GM21576 (cell line): ENCODE measurements around the gene MICAL2.
A peak's percentile ranks its signal among the peaks of the same experiment; 100 is the strongest.

Source experiments
- ATAC-seq: cut with Tn5 transposase; IDR thresholded peaks from one replicate; pipeline ENCODE4 v1.9.1; 2021; ENCODE audit warnings: mild to moderate bottlenecking, moderate library complexity; ENCODE audit not compliant: unreplicated experiment

The MICAL2 gene

DNA sequence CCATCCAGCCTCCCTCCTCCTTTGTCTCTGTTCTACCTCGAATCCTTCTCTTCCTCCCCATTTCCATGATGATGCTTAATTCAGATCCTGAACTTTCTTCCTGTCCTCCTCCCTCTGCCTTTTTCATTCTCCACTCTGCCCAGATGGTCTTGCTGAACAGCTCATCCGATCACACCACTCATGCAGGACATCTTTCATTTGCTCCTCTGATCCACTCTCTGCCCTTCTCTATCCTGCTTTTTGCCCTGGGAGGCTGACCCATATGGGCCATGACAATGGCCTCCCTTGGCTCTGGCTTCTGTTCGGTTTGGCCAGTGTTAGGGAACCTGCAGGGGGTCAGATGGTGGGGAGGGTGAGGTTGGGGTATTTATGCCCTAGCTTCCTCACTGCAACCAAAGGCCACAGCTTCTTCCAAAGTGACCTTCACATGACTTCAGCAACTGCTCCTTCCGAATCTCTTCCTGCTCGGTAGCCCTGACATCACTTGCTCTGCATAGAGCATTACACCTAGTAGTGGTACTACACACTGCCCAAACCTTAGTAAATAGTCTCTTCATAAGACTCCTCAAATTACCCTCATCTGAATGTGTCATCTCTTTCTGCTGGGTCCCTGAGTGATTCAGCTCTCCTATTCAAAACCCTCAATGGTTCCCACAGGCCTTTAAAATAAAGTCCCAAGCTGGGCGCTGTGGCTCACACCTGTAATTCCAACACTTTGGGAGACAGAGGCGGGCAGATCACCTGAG is 32.7 kb upstream of the MICAL2 start:
- no peak for ATAC-seq

DNA sequence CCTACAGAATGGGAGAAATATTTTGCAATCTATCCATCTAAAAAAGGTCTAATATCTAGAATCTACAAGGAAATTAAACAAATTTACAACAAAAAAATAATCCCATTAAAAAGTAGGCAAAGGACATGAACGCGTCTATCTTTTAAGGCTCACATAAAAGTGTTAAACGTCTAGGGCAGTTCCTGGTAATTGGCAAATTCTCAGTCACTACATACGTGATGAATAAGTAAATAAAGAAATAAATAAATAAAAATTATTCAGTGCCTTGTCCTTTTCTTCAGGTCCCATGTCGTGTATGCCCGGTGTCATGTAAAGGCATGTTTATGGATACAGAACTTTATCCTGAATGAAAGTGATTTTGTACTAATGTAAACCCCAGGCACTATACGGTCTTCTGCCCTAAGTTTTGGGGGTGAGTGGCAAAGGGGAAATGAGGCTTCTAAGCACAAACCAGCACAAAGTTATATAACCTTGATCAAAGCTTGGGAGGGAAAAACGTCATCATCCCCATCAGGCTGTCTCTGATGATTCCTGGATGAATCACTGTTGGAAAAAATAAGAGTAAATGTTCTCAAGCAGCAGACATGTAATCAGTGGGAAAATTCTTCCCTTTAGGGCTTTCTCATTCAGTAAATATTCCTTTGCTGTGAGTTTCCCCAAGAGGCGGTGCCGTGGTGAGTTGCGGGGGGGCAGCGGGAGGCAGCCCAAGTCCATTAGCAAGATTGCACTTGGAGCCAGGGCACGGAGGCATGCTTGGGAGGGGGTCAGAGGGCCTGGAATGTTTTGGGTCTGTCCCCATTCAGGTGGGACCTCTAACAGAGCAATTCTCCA is 30.4 kb upstream of the MICAL2 start:
- ATAC-seq = no peak

DNA sequence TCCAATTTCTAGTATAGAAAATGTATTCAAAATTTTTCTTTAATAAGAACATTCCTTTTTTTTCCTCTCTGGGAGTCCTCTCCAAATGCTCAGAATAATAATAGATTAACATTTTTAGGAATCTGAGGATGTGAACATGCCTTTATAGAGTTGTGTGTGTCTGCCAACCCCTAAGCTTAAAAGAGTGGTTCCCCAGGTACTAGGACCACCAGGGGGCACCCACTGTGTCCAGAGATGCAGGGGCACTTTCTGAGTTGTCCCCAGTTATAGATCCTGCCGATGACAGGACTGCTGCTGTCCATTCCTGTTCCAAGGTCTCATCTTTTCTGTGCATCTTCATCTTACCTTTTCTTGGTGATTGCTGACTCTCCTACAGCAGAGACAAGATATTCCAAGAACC is 27.0 kb upstream of the MICAL2 start:
- no peak for ATAC-seq

DNA sequence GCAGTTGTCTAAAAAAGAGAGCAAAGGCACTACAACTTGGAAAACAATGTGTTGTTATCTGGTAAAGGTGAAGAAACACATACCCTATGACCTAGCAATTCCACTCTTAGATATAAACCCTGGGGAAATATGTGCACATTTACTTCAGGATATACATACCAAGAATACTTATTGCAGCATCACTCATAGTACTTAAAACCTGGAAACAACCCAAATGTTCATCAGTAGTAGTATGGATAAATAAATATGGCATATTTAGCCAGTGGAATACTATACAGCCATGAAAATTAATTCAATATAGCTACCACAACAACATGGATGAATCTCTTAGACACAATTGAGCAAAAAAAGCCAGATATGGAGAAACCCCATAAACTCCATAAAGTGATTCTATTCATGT is 26.1 kb upstream of the MICAL2 start:
- no peak for ATAC-seq

DNA sequence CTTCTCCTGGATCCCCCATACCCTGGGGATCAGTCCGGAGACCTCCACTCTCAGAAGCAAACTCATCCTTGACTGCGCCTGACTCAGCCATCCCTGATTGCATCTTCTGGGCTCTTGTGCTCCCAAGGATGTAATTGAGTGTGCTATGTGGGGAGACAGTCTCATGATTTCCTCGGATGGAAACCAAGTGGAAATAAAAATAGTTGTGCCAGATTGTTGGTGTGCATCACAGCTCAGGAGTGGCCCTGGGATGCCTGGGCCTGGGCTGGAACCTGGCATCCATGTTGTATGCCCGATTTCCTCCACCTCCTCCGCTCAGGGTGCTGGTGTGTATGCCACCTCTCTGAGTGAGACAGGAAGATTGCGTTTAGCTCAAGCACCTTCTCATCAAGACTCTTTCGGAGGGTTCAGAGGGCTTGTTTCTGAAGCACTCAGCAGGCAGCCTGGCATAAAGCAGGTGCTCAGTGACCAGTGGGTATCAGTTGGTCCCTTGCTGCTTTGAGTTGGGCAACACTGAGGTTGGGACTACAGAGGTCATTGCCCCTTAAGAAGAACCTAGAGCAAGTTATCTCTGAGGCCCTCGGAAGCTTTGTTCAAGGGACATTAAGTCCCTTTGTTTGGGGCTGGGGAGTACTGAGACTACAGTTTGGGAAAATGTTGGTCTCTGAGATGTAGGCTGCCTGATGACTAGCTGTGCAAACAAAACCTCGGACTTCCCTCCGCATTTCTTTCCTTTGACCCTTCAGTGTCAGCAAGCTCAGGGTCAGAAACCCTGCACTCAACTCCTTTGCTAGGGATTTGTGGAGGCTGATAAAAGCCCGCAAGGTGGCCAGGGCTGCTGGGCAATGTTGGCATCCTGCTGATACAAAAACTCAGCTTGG is 24.8 kb upstream of the MICAL2 start:
- no peak for ATAC-seq

DNA sequence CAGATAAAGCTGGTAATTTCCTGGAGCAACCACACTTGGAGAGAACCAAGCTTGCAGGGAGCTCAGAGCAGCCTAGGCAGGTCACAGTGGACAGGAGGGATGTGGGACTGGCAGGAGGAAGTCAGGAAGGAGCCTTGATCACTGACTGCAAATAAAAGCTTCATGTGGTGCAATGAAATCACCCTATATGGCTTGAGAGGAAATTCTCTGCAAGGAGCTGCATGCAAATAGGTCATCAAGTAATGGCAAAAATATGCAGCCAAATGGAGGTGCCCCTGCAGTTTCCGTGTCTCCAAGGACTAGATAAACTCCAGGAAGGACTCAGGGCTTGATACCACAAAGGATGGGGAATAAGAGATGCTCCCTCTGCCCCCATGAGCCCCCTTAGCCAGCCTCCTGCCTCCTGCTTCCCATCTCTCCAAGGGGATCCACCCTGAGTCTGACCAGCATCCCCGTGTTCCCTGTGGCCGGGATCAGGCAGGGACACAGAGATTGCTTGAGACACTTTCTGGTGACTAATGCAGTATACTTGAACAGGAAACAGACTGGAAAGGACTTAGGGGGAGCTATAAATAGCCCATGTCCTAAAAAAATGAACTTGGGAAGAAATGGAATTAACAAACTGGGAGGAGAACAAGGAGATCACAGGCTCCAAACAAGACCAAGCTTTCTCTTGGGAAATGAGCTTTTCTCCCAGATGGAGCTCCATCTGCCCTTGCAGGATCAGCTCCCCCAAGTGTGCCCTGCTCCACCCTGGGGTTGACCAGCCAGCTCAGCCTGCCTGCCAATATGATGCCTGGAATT is 23.9 kb upstream of the MICAL2 start:
- no peak for ATAC-seq

DNA sequence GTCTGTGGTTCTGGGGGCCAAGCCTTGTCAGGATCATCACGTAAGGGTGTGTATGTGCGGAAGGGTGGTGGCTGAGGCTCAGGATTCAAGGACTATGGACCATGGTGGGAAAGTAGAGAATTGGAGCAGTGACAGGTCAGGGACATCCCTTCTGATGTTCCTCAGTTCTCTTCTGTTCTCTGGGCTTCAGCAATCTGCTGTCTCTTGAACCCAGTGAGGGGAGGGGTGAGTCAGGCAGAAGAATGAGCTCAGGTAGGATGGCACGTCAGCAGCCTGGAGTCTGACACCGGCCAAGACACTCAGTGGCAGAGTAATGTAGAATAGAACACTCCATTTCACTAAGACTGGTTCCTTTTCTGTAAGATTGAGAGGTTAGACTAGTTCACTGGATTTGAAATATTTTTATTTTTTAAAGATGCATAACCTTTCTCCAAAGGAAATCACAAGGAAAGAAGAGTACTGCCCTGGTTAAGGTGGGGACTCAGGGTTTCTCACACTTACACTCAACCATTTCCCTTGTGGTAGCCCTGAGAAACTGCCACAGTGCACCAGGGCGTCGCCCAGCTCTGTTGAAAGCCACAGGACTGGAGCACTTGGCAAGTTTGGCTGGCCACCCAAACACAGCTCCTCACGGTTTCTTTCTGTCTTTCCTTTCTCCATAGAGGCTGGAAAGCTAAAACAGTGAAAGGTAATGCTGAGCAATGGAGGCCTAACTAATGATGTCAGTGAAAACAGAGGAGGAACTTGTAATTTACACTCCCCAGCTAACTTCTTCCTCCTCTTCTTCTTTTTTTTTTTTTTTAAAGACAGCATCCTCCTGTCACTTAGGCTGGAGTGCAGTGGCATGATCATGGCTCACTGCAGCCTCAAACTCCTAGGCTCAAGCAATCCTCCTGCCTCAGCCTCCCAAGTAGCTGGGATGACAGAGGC is 23.1 kb upstream of the MICAL2 start:
- peak; percentile 58 for ATAC-seq

DNA sequence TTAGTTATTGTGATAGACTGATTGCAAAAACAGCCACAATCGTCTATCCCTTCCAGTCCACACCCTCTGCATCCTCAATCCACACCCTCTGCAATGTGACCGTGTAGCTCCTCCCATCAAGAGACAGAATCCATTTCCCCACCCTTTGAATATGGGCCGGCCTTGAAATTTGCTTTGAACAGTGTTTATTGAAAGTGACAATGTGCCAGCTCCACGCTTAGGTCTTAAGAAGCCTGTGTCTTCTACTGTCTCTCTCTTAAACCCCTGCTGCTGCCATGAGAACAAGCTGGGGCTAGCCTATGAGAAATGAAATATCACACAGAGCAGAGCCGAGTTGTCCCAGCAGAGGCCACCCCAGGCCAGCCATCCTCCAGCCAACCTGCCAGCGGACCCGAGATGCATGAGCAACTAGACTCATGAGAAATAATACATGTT is 22.3 kb upstream of the MICAL2 start:
- ATAC-seq = no peak

DNA sequence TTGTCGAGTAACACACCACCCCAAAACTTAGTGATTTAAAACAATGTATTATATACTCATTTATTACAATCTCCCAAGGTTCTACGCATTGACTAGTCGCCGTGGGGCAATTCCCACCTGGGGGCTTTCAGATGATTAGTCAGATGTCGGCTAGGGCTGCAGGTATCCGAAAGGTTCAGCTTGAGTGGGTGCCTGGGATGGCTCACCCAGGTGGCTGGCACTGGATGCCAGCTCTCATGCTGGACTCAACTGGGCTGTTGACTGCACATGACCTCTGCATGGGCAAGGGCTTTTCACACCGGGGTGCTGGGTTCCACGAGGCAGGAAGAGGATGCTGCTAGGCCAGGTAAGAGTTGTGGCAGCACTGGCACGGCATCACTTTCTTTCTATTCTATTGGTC is 21.9 kb upstream of the MICAL2 start:
- ATAC-seq = no peak

DNA sequence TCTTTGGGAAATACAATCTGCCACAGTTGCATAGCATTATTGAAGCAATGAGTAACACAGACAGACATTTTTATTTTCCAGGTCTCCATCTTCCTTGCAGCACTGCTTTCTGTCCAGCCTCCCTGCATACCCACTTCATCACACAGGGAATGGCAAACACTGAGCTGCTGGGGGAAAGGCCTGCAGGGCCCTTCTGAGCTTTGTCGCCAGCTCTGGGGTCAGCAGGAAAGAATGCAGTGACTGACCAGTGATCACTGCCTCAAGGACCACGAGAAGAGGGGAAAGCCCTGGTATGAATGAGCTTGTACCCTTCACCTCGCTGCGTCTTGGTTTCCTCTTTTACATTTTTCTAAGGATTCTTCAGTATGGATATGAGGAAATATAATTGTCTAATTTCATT is 21.3 kb upstream of the MICAL2 start:
- ATAC-seq = no peak

DNA sequence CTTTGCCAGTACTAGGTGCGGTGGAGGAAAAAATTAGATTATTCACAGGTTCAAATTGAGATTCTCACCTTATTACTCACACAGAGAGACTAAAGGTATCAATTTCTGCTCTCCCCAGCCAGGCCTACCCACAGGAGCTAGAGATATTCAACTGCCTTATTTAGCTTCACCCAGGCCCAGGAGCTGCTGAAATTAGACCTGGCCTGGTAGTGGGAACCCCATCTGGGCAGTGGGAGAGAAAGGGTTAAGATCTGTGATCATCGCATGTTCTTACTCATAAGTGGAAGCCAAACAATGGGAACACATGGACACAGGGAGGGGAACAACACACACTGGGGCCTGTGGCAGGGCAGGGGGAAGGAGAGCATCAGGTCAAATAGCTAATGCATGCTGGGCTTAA is 20.9 kb upstream of the MICAL2 start:
- no peak for ATAC-seq

DNA sequence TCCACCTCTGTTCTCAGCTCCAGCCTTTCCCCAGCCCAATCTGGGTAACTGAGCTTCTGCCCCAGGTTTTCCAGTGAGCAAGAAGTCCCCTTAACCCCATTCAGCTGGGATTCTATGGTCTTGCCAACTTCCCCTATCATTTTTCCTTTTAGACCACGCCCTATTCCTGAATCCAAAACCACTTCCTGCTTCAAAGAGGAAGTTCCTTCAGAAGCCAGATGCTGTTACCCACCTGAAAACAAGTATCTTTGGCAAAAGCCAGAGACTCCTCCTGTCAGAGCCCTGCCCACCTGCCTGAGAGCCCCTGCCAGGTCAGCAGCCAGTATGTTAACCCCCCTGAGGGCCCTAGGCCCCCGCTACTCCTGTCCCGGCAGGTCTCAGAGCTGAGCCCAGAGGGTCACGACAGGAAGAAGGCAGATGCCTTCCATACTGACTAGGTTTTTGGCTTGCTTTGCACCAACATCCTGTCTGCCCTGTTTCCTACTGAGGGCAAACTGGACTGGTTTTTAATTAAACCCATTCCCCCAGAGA is 20.3 kb upstream of the MICAL2 start:
- ATAC-seq = no peak

DNA sequence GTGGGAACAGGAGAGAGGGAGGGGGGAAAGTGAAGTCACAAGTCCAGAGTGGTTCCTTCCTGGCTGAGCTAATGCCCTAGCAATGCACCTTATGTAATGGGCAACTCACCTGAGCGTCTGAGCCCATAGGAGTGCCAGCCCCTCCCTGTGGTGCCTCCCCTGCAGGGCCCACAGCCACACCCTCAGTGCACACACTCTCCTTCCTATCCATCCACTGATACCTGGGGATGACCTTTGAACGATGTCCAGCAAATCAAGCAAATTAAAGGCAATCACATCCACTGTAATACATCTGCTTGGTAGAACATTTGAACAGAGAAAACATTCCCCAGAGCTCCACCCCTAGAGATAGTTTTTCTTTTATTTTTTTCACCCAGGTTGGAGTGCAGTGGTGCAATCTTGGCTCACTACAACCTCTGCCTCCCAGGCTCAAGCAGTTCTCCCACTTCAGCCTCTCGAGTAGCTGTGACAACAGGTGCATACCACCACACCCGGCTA is 19.6 kb upstream of the MICAL2 start:
- no peak for ATAC-seq

DNA sequence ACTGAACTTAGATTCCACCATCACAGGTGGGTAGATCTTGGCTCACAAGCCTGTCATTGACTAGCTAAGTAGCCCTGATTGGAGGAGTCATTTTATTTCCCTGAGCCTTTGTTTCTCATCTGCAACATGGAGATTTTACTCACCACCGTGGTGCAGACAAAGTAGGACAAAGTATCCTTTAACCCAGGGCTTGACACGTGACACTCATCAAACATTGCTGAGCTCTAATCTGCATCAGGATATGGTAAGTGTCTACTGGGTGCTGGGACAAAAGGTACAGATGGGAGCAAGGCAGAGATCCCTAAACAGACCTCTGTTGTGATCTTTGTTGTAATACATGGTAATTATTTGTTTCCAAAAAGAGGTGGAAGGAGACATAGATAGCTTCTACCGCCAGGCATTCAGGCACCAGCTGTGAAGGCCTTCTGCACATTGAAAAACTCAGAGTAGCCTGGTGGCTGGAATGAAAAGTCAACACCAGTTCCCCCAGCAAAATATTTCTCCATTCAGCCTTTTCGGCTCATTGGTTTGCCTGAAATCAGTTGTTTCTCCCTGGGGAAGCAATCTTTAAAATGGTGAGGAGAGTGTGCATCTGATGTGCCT is 18.3 kb upstream of the MICAL2 start:
- no peak for ATAC-seq

DNA sequence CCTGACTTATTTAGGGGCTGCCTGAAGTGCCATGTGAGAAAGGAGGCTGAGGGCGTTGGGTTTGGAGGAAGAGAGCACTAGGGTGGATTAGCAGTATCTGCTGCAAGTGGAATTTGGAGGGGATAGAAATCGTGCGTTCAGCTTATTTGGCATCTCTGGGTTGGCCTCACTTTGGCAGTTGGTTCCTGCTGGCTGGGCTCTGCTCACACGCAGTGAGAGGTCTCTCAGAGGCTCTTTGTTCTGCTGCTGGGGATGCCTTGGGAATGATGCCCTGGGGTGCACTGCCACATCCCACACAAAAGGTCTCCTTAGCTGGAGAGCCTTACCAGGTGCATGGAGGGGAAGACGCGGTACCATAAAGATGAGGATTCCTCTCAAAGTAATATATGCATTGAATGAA is 17.7 kb upstream of the MICAL2 start:
- no peak for ATAC-seq

DNA sequence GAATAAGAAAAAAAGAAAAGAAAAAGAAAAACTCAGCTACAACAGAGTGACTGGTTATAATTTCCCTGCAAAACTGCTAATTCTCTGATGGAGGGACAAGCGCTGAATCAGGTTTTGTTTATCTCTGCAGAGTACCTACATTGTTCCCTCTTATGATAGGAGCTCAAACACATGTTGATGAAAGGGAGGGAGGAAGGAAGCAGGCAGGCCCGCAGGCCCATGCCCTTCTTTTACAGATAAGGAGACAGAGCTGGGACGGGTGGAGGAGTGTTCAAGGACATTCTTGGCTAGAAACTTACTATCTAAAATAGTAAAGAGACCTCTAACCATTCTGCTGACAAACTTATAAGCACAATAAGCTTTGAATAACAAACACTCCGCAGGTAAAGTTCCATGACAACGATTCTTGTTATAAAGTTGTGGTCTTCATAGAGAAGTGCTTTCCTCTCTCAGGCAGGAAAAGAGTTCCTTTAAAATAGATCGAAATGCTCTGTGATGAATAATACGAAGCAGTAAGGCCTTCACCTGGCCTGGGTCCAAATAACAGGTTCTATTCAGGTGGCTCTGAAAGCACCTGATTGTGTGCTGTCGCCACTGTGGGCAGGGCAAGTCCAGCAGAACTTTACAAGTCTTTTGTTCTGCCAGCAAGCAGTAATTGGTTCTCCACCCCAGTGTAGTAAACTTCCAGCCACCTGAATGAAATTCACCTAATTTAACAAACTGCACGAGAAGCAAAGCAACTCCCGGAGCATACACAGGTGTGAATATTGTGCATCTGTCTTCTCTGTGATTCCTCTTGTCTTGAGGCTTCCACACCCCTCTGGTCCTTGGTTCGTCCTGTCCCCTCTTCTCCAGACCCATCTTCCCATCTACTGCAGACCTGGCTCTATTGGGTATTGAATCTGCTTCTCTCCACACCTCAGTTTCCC is 15.3 kb upstream of the MICAL2 start:
- no peak for ATAC-seq

DNA sequence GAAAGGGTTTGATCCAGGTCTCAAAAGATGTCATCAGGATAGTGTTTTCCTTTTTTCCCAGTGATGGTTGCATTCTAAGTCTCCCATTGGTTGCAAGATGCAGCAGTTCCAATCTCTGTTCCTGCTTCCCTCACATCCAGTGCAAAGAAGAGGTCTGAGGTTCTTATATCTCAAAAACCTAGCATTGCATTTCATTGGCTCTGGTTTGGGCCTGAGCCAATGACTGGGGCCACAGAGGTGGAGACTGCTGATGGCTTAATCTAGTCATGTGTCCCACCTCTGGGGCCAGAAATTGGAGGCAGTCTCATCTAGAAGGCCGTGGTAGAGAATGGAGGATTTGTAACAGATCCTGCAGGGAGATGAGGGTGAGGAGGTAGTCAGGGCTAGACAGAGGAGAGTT is 13.2 kb upstream of the MICAL2 start:
- ATAC-seq = no peak

DNA sequence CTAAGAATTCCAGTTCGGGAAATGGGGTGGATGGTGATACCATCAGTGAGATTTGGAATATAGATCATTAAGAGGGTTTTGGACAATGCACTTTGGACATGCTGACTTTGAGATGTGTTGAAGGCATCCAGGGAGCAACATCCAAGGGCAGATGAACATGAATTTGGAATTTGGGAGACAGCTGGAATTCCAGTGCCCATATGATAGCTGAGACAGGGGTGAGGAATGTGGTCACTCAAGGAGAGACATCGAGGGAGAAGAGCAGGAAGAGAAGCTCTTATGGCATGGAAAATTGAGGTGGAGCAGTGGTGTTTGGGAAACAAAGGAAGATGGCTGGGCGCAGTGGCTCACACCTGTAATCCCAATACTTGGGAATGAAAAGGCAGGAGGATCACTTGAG is 11.8 kb upstream of the MICAL2 start:
- ATAC-seq = no peak
